GM19240 (cell line): ENCODE results near the gene NEK10.
"Not testable (repeated sequence)": the region's sequence is repeated elsewhere in the genome, so short reads cannot be mapped to it uniquely, and the experiment has no call there.

Source experiments
- DNase-seq: peaks from one replicate; pipeline ENCODE4 v3.0.0; 2011; ENCODE audit warnings: low spot score; ENCODE audit not compliant: insufficient read length

NEK10 gene

GRCh38 chr3:27352047-27352446 lies 17.1 kb downstream of the NEK10 start:
- DNase-seq: no peak

- no peak for DNase-seq
These were observed 19.4 kb downstream of the NEK10 start for GRCh38 chr3:27349832-27350231.

GRCh38 chr3:27345959-27346865 lies 23.0 kb downstream of the NEK10 start:
- no peak for DNase-seq

- DNase-seq: no peak
These were observed 23.7 kb downstream of the NEK10 start for GRCh38 chr3:27345493-27345892.

- no peak for DNase-seq
These were observed 24.1 kb downstream of the NEK10 start for GRCh38 chr3:27345045-27345444.

- no peak for DNase-seq
These were observed 25.0 kb downstream of the NEK10 start for GRCh38 chr3:27344192-27344591.

GRCh38 chr3:27342267-27342666 lies 26.9 kb downstream of the NEK10 start:
- DNase-seq: no peak

GRCh38 chr3:27340534-27340933 lies 28.6 kb downstream of the NEK10 start:
- no peak for DNase-seq

GRCh38 chr3:27335571-27335970 lies 33.6 kb downstream of the NEK10 start:
- DNase-seq: no peak

GRCh38 chr3:27333843-27334242 lies 35.3 kb downstream of the NEK10 start:
- DNase-seq: no peak

GRCh38 chr3:27328982-27329762 lies 40.0 kb downstream of the NEK10 start:
- not testable (repeated sequence) for DNase-seq

- no peak for DNase-seq
These were observed 42.3 kb downstream of the NEK10 start for GRCh38 chr3:27326629-27327545.

GRCh38 chr3:27326202-27326601 lies 43.0 kb downstream of the NEK10 start:
- DNase-seq: no peak

GRCh38 chr3:27325419-27325818 lies 43.8 kb downstream of the NEK10 start:
- no peak for DNase-seq

GRCh38 chr3:27324686-27325085 lies 44.5 kb downstream of the NEK10 start:
- DNase-seq: no peak

- DNase-seq: no peak
These were observed 46.1 kb downstream of the NEK10 start for GRCh38 chr3:27323087-27323570.

- DNase-seq: no peak
These were observed 46.5 kb downstream of the NEK10 start for GRCh38 chr3:27322634-27323033.

- DNase-seq: no peak
These were observed 49.2 kb downstream of the NEK10 start for GRCh38 chr3:27319847-27320526.

GRCh38 chr3:27319304-27319703 lies 49.9 kb downstream of the NEK10 start:
- DNase-seq: no peak

GRCh38 chr3:27317096-27317495 lies 52.1 kb downstream of the NEK10 start:
- no peak for DNase-seq

GRCh38 chr3:27315003-27315402 lies 54.2 kb downstream of the NEK10 start:
- no peak for DNase-seq
